SIG-M5 treated with dmso at 0.1 percent for 504 hours (cell line): Measurements from ENCODE around the gene SOX15.
"Not testable (repeated sequence)": the region's sequence is repeated elsewhere in the genome, so short reads cannot be mapped to it uniquely, and the experiment has no call there.

ENCODE experiments used
- DNase-seq: peaks from one replicate; lab custom pipeline; 2025; ENCODE audit not compliant: unreplicated experiment; lab: John Stamatoyannopoulos, UW

Gene SOX15

DNA sequence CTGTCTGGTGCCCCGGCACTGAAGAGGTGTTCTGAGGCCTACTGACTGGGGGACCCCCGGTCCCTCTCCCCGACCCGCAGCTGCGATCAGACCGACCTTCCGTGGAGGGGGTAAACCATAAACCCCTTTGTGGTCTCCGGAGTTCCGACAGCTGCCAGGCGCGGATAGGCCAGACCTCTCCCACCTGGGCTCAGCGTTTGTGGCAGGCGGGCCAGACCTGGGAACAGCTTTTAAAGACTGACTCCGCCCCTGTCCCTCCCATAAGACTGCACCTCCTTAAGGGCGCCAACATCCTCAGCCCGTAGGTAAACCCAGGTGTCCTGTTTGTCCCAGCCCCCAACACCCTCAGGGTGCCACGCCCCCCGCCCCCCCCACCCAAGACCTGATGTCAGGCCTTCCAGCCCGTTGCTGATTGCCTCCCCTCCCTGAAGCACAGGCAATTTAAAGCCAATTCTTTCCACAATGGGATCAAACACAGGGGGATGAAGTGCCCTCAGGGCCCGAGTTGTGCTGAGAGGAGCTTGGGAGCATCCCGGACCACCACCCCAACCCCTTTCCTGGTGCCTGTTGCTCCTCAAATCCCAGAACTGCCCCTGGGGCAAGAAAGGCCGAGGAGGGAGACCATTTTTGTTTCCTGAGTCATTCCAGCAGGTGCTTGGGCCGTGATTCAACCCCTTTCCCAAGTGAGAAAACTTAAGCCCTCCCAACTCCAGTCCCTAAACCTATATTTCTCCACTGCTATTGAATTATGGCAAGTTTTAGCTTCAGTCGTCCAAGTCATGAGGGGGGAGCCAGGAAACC is at the start of gene SOX15:
SOX15 (minus strand) TSS at position 204 of the 801 bp plus-strand sequence. CDS start 418 bp downstream, outside the sequence.
- no peak for DNase-seq

DNA sequence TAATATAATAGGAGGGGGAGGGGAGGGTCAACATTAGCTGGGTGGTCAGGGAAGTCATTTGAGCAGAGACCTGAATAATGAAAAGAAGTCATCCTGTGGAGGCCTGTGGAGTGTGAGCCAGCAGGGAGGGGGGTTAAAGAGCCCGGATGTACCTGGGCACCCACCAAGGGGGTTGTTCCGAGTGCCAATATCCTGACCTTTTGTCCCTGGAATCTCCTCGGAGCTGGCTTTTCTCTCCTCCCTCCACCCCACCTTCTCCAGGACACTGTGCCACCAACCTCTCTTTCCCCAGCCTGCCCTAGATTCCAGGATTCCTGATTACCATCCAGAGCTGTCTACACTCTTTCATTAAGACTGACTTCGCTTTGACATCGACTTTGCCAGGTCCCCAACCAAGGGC is 46.3 kb upstream of the SOX15 start:
- no peak for DNase-seq

DNA sequence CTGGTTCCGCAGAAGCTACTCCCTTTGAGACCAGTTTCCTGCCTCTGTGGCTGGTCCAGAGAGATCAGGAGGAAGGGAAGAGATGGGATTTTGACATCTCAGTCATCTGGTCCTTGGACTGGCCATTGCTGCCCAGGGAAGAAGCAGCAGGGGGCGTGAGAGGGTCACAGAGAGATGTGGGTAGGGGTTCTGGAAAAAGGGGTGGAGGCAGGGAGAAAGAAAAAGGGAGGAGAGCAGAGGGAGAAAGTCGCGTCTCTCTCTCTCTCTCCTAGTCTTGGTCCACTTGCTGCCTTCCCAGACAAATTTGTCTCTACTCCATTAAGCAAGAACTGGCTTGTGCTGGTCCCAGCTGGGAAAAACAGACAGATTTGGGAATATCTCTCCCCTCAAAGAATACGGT is 44.5 kb upstream of the SOX15 start:
- no peak for DNase-seq

DNA sequence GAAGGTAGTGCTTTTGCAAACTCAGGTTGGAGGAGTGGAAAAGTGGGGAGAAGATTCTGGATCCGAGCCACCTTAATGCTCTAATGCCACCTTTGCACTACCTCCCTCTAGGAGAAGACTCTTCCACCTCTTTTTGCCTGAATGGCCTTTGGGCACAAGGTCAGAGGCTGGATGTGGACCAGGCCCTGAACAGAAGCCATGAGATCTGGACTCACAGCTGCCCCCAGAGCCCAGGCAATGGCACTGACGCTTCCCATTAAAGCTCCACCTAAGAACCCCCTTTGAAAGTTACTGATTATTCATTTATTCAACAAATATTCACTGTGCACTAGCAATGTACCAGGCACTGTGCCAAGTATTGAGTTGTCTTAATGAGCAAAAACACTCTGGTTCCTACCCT is 43.2 kb upstream of the SOX15 start:
- no peak for DNase-seq

DNA sequence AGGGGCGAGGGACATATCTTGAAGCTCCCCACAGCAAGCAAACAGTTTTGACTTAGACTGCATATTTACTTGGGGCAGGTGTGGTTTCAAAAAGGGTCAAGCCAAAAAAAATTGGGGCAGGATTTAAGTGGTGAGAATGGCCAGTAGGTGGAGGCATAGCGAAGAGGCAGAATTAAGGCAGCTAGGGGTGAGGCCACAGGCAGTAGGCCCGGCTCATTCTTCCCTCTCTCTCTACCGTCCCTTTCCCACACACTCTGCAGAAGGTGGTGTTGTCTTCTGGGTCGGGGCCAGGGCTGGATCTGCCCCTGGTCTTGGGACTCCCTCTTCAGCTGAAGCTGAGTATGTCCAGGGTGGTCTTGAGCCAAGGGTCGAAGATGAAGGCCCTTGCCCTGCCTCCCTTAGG is 42.6 kb upstream of the SOX15 start:
- peak; percentile 61 for DNase-seq

DNA sequence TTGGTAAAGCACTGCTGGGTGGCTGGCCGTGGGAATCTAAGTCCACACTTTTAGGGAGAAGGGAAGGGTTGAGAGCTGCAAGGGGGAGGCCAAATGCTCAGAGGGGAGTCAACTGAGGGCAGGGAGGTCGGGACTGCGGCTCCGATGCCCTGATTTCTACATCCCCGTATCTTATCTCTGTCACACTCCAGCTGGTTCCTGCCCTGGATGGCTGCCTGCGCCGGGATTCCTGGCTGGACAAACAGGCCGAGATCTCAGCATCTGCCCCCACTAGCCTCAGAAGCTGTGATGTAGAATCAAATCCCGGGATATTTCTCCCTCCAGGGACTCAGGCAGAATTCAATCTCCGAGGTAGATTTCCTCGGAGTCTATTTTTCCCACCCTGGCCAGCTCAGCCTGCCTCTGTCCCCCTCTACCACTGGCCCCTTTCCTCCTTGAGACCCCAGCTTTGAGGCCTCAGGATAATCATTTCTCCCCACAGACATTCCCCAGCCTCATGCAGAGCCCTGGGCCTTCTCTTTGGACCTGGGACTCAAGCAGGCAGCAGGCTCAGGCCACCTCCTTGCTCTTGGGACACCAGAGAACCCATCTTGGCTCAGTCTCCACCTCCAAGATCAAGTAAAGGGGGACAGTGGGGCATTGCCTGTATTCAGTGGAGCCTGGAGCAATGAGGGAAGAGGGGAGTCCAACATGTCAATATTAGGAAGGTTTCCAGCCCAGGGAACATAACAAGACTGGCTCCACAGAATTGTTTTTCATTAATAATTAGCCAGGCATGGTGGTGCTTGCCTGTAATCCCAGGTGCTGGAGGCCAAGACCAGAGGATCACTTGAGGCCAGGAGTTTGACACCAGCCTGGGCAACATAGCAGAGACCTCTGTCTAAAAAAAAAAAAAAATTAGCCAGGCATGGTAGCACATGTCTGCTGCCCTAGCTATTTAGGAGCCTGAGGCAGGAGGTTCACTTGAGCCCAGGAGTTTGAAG is 41.8 kb upstream of the SOX15 start:
- DNase-seq, result no peak

DNA sequence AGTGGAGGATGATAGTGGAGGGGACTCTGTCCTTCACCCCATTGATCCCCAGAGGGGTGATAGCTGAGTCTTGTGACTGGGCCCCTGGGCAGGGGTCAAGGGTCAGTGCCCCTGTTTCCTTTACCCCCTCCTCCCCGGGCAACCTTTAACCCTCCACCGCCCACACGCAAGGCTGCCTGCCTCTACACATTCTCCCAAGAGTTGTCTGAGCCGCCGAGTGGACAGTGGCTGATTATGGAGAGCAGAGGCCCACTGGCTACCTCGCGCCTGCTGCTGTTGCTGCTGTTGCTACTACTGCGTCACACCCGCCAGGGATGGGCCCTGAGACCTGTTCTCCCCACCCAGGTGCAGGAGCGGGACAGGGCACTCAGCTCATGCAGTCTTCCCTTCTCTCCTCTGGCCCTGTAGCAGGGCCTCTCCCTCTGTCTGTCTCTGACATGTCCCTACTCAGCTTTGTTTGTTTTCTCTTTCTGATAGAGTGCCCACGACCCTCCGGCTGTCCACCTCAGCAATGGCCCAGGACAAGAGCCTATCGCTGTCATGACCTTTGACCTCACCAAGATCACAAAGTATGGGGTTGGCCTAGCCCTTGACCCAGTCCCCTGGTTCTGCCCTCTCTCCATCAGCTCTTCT is 40.2 kb upstream of the SOX15 start, which contains the start of gene SHBG:
SHBG (plus strand) TSS at position 197 of the 633 bp plus-strand sequence; CDS start at position 235, 38 bp downstream.
- DNase-seq, result no peak

DNA sequence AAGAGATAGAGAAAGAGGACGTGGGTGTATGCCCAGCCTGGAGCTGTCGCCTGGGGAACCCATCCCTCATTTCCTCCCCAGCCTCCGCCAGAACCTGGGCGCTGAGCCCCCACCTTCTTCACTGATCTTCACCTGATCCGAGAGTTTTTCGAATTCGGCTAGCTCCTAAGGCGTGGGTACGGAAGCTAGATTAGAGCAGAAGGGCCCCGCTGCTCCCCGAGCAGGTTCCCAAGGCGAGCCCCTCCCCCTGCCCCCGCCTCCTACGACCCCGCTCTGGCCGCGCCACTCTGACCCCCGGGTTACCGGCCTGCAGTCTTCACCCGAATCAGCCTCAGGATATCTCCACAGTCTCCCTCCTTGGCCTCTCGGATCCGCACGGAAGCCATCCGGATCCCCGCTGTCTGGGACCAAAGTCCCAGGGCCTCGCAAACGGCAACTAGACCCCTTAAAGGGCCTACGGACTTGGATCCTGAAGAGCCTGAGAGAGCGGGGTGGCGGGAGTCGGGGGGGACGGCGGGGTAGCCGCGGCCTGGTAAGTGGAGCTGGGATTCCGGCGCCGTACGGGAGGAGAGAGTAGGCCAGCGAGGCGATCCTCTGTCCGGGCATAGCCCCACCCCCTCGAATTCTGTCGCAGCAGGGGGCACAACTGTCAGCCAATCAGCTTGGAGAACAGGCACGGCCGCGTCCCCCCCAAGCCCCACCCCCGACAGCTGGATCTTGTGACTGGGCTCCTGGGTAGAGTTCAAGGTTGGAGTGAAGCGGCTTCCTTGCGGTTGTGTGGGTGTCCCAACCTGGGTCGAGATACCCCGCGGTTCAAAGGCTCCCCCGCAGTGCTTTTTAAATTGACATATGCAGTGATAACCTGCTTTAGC is 37.6 kb upstream of the SOX15 start, which contains the start of gene SAT2:
SAT2 (minus strand) TSS at position 572 of the 872 bp plus-strand sequence; CDS start at position 386, 186 bp downstream.
- peak; percentile 82 for DNase-seq

DNA sequence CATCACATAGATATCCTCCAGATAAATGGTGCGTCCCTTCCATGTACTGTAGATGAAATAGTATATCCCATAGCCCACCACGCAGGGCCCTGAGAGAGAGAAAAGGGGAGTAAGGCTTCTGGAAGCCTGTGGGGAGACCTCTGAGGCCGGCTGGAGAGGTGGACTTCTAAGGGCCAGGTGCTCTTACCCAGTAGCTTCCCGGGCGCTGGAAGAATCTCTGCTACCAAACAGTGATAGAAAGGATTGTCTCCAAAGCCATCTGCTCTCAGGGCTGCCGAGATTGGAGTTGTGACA is 37.0 kb upstream of the SOX15 start:
- DNase-seq, result no peak

DNA sequence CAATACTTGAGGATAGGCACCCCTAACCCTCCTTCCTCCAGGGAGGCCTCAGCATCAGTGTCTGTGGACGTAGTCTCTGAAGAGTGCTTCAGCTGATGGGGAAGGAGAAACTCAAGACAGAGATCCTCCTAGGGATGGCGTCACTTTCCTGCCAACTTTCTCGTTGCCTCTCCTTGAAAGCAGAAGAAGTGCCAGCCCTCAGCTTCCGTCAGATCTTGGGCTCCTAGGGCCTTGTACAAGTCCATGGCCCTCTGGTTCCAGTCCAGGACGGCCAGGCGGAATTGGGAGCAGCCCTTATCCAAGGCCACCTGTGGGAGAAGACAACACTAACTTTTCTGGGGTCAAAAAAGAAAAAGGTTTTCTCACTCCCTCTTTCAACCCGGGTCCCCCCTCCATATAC is 36.4 kb upstream of the SOX15 start:
- peak; percentile 43 for DNase-seq

DNA sequence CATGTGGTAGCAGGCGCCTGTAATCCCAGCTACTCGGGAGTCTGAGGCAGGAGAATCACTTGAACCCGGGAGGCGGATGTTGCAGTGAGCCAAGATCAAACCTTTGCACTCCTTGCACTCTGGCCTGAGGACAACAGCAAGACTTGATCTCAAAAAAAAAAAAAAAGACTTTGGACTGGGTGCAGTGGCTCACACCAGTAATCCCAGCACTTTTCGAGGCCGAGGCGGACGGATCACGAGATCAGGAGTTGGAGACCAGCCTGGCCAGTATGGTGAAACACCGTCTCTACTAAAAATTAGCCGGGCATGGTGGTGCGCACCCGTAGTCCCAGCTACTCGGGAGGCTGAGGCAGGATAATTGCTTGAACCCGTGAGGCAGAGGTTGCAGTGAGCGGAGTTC is 35.9 kb upstream of the SOX15 start:
- not testable (repeated sequence) for DNase-seq

DNA sequence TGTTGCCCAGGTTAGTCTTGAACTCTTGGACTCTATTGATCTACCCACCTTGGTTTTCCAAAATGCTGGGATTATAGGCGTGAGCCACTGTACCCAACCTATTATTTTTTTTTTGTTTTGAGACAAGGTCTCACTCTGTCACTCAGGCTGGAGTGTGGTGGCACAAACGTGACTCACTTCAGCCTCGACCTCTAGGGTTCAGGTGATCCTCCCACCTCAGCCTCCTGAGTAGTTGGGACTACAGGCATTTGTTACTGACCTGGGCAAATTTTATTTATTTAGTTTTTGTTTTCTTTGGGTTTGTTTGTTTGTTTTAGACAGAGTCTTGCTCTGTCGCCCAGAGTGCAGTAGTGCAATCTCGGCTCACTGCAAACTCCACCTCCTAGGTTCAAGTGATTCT is 33.8 kb upstream of the SOX15 start:
- DNase-seq, result no peak

DNA sequence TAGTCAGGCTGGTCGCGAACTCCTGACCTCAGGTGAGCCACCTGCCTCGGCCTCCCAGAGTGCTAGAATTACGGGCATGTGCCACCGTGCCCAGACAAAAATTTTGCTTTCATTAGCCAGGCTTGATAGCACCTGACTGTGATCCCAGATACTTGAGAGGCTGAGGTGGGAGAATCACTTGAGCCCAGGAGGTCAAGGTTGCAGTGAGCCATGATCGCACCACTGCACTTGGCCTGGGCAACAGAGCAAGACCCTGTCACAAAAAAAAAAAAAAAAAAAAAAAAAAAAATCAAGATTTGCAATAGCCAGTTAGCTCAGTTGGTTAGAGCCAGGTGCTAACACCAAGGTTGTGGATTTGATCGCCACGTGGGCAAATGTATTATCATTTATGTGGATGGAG is 30.9 kb upstream of the SOX15 start:
- DNase-seq, result no peak

DNA sequence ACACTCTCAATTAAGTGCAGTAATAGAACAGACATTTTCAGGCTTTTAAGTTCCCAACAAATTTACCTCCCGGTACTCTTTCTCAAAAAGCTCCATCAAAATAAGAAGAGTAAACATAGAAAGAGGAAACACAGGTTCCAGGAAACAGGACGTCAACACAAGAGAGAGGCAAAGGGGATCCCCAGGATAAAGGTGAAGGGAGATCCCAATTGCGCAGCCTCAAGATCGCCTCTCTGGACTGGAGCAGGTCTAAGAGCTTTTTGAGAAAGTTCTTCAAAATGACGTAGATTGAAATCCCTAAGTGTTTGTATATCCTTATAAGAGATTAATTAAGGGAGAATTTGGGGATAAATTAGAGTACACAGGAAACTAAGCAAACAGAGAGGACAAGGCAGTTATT is 28.7 kb upstream of the SOX15 start:
- no peak for DNase-seq

DNA sequence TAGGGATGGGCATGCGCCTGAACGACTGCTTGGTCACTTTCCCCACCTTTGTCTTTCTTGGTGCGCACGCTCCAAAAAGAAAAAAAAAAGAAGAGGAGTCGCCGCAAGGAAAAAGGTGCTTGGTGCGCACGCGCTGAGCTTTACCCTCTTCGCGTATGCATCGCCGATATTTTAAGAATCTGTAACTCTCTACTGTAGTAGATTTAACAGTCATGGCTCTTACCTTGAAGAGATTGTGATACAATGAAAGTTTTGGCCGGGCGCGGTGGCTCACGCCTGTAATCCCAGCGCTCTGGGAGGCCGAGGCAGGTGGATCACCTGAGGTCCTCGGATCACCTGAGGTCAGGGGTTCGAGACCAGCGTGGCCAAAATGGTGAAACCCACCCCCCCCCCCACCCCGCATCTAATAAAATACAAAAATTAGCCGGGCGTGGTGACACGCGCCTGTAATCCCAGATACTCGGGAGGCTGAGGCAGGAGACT is 25.4 kb upstream of the SOX15 start:
- DNase-seq, result no peak

DNA sequence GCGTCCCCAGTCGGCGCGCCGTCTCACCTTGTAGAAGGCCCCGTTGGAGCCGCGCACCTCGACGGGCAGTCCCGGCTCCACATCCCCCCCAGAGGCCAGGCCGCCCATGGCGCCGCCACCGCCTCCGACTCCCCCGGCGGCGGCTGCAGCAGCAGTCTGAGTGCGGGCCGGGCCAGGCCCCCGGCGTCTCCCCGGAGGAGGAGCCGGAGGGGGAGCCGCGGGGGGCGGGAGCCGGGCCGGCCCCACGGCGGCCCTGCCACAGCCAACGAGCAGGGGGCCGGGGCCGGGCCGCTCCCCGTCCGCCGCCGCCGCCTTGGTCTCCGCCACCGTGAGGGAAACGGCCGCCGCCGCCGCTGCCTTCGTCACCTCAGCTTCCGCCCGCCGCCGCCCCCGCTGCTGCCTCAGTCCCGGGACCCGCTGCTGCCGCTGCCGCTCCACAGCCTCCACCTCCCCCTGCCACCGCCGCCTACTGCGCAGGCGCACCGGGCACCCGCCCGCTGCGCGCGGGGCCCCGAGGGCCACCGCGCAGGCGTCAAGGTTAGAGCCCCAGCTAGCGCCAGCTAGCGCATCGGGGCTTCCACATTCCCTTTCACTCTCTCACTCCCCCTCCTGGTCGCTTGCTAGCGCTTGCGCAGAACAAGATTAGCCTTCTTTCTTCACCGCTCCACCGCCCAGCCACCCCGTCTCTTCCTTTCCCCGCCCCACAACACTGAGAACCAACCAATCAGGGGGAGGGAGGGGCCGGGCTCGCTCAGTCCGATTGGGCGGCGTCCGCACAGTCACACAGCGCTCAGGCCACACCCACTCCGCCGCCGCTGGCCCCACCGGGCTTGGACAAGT is 24.8 kb upstream of the SOX15 start, which contains the start of gene FXR2:
FXR2 (minus strand) TSS at position 473 of the 840 bp plus-strand sequence; CDS start at position 108, 365 bp downstream.
- DNase-seq, result peak; percentile 99

DNA sequence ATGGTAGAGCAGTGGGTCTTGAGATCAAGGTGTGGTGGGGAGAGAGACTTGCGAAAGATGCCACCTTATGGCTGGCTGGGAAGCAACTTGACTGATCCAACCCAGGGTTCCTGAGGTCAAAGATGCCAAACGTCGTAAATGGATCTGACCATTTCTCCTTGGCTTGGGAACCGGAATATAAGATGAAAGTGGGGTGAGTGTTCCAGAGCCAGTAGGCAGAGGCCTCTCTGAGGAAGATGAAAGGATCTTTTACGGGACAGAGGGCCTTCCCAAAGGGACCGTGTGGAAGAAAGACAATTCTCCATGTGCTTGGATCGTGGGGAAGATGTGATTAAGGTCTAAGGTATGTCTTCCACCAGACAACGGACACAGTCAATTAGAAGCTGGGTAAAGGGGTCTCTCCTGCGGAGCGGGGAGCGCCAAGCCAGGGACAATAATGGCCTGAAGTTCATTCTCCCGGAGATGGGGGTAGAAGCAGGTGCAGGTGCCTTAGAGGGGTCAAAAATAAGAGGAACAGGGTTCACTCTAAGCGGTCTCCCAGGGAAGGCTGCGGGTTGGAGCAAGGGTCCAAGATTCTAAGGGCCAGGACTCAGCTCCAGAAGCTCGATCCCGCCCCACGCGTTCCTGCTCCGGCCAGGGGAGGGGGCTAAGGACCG is 24.0 kb upstream of the SOX15 start:
- DNase-seq, result no peak

DNA sequence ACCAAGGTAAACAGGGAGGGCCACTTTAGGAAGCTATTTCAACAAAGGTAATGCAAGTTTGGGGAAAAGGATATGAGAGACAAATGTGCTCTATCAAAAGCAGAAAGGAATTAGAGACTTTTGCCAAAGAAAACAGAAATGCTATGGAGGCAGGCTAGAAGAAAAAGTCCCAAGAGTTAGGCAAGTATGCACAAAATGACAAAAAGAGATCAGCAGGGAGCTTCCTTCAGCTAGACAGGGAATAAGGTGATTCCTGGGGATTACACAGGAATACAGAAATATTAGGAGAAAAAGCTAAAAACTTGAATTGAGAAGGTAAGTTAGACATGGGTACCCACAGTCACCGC is 22.4 kb upstream of the SOX15 start:
- no peak for DNase-seq
